HG02588 (cell line): Measurements from ENCODE around the gene KDELR3.

Source experiments
- ATAC-seq: cut with Tn5 transposase; IDR thresholded peaks from one replicate; pipeline ENCODE4 v1.9.1; 2021; ENCODE audit warnings: mild to moderate bottlenecking, moderate library complexity; ENCODE audit not compliant: unreplicated experiment

The KDELR3 gene

GRCh38 chr22:38467904-38468442, at the start of gene KDELR3:
KDELR3 (plus strand) TSS chr22:38468096; CDS start chr22:38468234, 138 bp downstream.
- ATAC-seq, result no peak

GRCh38 chr22:38418589-38418988, 49.3 kb upstream of the KDELR3 start:
- ATAC-seq, result no peak

GRCh38 chr22:38419121-38419857, 48.6 kb upstream of the KDELR3 start:
- no peak for ATAC-seq

GRCh38 chr22:38419858-38420160, 48.1 kb upstream of the KDELR3 start:
- ATAC-seq, result no peak

GRCh38 chr22:38420734-38421133, 47.2 kb upstream of the KDELR3 start:
- no peak for ATAC-seq

- no peak for ATAC-seq
Measured at GRCh38 chr22:38422611-38423511, 45.0 kb upstream of the KDELR3 start.

GRCh38 chr22:38423512-38424503, 44.1 kb upstream of the KDELR3 start:
- no peak for ATAC-seq

GRCh38 chr22:38424525-38425080, 43.3 kb upstream of the KDELR3 start:
- ATAC-seq, result no peak

GRCh38 chr22:38426628-38427027, 41.3 kb upstream of the KDELR3 start:
- ATAC-seq, result no peak

GRCh38 chr22:38427465-38427864, 40.4 kb upstream of the KDELR3 start:
- no peak for ATAC-seq

GRCh38 chr22:38427940-38428339, 40.0 kb upstream of the KDELR3 start:
- no peak for ATAC-seq

- ATAC-seq, result no peak
Measured at GRCh38 chr22:38428714-38429113, 39.2 kb upstream of the KDELR3 start.

- no peak for ATAC-seq
Measured at GRCh38 chr22:38429499-38430068, 38.3 kb upstream of the KDELR3 start.

GRCh38 chr22:38431266-38432010, 36.5 kb upstream of the KDELR3 start:
- no peak for ATAC-seq

- ATAC-seq, result no peak
Measured at GRCh38 chr22:38432264-38432663, 35.6 kb upstream of the KDELR3 start.

- ATAC-seq, result no peak
Measured at GRCh38 chr22:38433871-38434270, 34.0 kb upstream of the KDELR3 start.

GRCh38 chr22:38435010-38435409, 32.9 kb upstream of the KDELR3 start:
- ATAC-seq, result no peak

GRCh38 chr22:38435965-38436364, 31.9 kb upstream of the KDELR3 start:
- no peak for ATAC-seq

GRCh38 chr22:38436629-38437395, 31.1 kb upstream of the KDELR3 start:
- no peak for ATAC-seq
